SJSA1 (cell line): Measurements from ENCODE around the gene CDKN2A. TPM values are rescaled to one million over a fixed set of nuclear protein-coding genes. Genes with fewer than 3 reads are reported as not detected.
"Not testable (repeated sequence)": the region's sequence is repeated elsewhere in the genome, so short reads cannot be mapped to it uniquely, and the experiment has no call there.

Experiments used
- DNase-seq, 2 experiments: peaks; one replicate each; pipeline ENCODE4 v3.0.0-alpha.2; 2015 to 2020; ENCODE audit warnings: low spot score in 2 of 2, low read depth in 1 of 2
- H3K27ac ChIP-seq: fragments of 250-450 bp; sonication (Bioruptor Pico); 2 replicates; pipeline ENCODE4 v1.5.1; 2020; ENCODE audit warnings: mild to moderate bottlenecking, moderate library complexity
- H3K27me3 ChIP-seq: fragments of 250-450 bp; sonication (Bioruptor Pico); replicated peaks from 2 replicates; pipeline ENCODE4 v1.5.1; 2020; ENCODE audit warnings: mild to moderate bottlenecking, moderate library complexity
- H3K36me3 ChIP-seq: fragments of 250-450 bp; sonication (Bioruptor Pico); 2 replicates; pipeline ENCODE4 v1.5.1; 2020; ENCODE audit warnings: mild to moderate bottlenecking
- H3K4me1 ChIP-seq: fragments of 250-450 bp; sonication (Bioruptor Pico); replicated peaks from 2 replicates; pipeline ENCODE4 v1.6.1; 2021; ENCODE audit warnings: mild to moderate bottlenecking
- H3K4me3 ChIP-seq: fragments of 250-450 bp; sonication (Bioruptor Pico); 2 replicates; pipeline ENCODE4 v1.5.1; 2020; ENCODE audit warnings: mild to moderate bottlenecking
- H3K9me3 ChIP-seq: fragments of 250-450 bp; sonication (Bioruptor Pico); replicated peaks from 2 replicates; pipeline ENCODE4 v1.5.1; 2020; ENCODE audit warnings: mild to moderate bottlenecking
- total RNA-seq: library from RNA; depleted of rRNA; stranded (reverse); fragments of >200 nt; shearing (Covaris generic); gene quantifications from 2 replicates; pipeline ENCODE4 v1.2.3, GENCODE V29; 2014

CDKN2A gene
- total RNA-seq, 1 experiment from 2014 or later = 198 TPM

DNA sequence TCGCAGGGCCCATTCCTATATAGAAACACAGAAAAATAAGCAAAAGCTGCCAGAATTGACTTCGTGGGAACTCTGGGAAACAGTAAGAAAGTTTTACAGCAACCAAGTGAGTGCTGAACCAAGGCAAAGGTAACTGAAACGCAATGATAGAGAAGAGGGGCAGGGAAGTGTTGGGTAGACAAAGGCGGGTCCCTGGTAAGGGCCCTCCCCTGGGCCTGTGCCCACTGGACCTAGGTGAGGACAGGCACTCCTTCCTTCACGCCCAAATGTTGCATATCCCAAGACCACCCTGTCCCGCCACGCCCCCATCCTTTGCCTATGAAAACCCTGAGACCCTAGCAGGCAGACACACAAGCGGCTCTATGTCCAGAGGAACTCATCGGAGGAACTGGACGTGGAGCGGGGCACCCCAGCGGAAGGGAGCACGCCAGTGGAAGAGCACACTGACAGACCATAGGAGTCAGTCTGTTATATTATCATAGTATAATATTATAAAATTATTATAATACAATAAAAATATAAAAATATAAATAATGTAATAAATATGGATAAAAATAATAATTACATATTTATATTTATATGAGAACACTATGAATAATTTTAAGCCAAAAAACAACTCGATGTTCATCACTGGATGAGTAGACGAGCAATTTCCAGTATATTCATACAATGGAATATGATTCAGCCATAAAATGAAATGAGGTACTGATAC lies 27.9 kb downstream of the CDKN2A start:
- Histone ChIP-seq H3K4me3 (no peak overlapping the region), H3K27me3 (no peaks in the 10 kb centered on the region), H3K4me1 (no peaks in the 10 kb centered on the region), H3K36me3 (peaks cover 35% of the 10 kb centered on the region), H3K27ac (no peak overlapping the region), H3K9me3 (no peaks in the 10 kb centered on the region)
- DNase-seq = no peak

DNA sequence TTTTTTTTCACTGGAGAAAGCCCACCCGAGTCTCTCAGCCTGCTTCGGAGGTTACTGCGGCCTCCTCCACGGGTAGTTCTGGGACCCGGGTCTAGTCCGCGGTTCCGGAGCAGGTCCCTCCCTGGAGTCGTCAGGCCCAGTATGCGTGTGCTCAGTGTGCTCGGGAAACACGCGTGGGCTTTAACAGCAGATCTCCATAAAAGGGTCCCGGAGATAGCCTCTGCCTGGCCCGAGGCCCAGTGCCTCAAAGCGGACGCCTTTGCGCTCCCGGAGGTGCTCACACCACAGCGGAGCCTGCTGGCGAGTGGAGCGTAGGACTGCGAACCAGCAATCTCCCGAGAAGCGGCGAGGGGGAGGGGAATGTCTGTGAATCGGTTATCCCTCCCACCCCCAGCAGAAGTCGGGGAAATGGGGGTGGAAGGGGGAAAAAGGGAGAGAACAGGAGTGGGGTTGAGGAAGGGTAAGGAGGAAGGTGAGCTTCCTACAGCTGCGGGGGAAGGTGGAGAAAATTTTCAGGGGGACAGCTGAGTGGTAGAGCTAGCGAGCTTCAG lies 28.7 kb downstream of the CDKN2A start:
- DNase-seq = no peak
- Histone ChIP-seq H3K4me3 (no peak overlapping the region), H3K27me3 (no peaks in the 10 kb centered on the region), H3K27ac (no peak overlapping the region), H3K4me1 (no peaks in the 10 kb centered on the region), H3K36me3 (peaks cover 28% of the 10 kb centered on the region), H3K9me3 (no peaks in the 10 kb centered on the region)

DNA sequence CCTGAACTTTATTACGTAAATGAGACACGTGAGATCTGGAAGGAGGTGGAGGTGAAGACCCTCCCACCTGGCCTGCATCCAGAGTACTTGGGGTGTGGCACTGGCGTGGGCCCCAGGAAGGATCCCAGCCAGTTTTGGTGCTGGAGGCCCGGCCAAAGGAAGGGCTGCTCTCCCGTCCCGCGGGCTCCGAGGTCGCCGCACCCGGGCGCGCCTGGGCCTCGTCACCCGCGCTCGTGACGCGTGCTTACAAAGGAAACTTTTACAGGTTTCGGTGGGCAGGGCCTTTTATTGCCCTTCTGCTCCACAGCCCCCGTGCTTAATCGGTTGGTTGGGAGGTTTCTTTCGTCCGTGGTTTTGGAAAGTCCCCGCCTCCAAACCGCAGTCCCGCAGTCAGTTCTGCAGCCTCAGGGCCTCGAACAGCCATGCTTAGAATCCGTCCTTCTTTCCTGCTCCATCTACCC lies 29.2 kb downstream of the CDKN2A start:
- no peak for DNase-seq
- Histone ChIP-seq H3K36me3 (peaks cover 23% of the 10 kb centered on the region), H3K4me3 (no peak overlapping the region), H3K4me1 (no peaks in the 10 kb centered on the region), H3K9me3 (no peaks in the 10 kb centered on the region), H3K27ac (no peak overlapping the region), H3K27me3 (no peaks in the 10 kb centered on the region)

DNA sequence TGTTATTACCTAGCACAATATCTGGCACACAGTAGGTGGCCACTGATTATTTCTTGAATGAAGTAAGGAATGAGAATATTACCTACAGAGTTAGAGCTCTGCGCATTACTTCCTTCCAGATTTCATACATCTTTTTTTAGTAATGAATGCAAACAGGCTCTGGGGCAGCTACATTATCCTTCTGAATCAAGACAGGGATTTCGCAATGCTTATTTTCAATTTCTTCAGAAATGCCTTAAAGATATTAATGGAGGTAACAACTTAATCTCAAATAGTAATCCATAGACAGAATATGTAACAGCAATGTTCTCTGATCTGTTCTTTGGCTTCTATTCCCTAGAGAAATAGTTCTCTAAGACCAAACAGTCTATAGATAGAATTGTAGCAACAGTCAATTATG lies 32.6 kb downstream of the CDKN2A start:
- Histone ChIP-seq H3K4me1 (no peaks in the 10 kb centered on the region), H3K36me3 (no peaks in the 10 kb centered on the region), H3K4me3 (no peak overlapping the region), H3K9me3 (no peaks in the 10 kb centered on the region), H3K27ac (no peak overlapping the region), H3K27me3 (no peaks in the 10 kb centered on the region)
- no peak for DNase-seq

DNA sequence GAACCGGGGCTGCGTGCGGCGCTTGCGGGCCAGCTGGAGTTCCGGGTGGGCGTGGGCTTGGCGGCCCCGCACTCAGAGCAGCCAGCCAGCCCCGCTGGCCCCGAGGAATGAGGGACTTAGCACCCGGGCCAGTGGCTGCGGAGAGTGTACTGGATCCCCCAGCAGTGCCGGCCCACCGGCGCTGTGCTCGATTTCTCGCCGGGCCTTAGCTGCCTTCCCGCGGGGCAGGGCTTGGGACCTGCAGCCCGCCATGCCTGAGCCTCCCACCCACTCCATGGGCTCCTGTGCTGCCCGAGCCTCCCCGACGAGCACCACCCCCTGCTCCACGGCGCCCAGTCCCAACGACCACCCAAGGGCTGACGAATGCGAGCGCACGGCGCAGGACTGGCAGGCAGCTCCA lies 34.9 kb downstream of the CDKN2A start:
- not testable (repeated sequence) for H3K27me3 ChIP-seq, H3K9me3 ChIP-seq, H3K4me1 ChIP-seq, DNase-seq, H3K36me3 ChIP-seq, H3K4me3 ChIP-seq, H3K27ac ChIP-seq

DNA sequence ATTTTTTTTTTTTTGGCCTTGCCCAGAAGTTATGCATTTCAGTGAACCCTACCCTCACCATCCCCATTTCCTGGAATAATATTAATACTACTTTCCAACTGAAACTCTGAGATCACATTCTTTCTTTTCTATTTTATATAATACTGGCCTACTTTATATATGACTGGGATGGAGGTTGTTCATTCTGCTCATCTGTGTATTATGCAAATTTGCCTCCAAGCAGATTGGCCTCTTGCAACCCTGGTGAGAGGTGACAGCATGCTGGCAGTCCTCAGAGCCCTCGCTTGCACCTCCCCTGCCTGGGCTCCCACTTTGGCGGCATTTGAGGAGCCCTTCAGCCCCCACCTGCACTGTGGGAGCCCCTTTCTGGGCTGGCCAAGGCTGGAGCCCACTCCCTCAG lies 35.4 kb downstream of the CDKN2A start:
- H3K9me3 ChIP-seq = no peaks in the 10 kb centered on the region
- no peaks in the 10 kb centered on the region for H3K27me3 ChIP-seq
- H3K4me1 ChIP-seq = no peaks in the 10 kb centered on the region
- no peak overlapping the region for H3K27ac ChIP-seq
- DNase-seq = no peak
- no peaks in the 10 kb centered on the region for H3K36me3 ChIP-seq
- no peak overlapping the region for H3K4me3 ChIP-seq

DNA sequence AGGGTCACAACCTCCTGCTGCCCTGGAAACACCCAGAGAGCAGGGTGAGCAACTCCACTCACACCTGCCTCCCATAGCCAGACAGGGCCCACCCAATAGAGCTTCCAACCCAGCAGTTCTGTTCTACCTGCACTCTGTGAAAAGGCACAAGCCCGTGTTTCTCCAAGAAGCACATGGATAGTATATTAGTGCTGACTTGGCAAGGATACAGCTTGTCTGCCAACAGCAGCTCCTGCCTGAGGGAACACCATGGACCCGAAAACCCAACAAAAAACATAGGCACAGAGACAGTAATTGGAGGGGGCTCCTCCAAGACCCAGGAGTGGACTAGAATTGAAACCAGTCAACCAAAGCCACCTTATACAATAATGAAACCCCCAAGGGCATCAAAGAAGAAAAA lies 48.6 kb downstream of the CDKN2A start:
- no peaks in the 10 kb centered on the region for H3K4me1 ChIP-seq
- no peak overlapping the region for H3K4me3 ChIP-seq
- H3K27me3 ChIP-seq = no peaks in the 10 kb centered on the region
- H3K36me3 ChIP-seq = no peaks in the 10 kb centered on the region
- H3K27ac ChIP-seq = no peak overlapping the region
- DNase-seq = no peak
- H3K9me3 ChIP-seq = no peaks in the 10 kb centered on the region

DNA sequence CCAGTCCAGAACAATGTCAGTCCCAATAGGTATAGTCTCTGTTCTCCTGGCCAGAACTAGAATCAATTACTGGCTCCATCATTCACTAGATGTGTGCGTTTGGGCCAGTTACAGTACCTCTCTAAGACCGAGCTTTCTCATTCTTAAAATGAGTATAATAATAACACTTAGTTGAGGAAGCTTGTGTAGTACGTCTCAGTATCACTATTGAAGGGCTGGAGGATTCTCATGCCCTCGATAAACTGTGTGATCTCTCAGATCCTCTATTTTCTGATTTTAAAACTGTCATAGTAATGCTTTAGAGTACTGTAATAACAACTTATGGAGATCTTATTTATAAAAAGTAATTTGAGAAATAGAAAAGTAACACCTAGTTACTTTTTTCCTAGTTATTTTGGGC lies 50.7 kb downstream of the CDKN2A start:
- Histone ChIP-seq H3K27me3 (no peaks in the 10 kb centered on the region), H3K4me3 (no peak overlapping the region), H3K36me3 (no peaks in the 10 kb centered on the region), H3K4me1 (no peaks in the 10 kb centered on the region), H3K9me3 (no peaks in the 10 kb centered on the region), H3K27ac (no peak overlapping the region)
- DNase-seq = no peak

DNA sequence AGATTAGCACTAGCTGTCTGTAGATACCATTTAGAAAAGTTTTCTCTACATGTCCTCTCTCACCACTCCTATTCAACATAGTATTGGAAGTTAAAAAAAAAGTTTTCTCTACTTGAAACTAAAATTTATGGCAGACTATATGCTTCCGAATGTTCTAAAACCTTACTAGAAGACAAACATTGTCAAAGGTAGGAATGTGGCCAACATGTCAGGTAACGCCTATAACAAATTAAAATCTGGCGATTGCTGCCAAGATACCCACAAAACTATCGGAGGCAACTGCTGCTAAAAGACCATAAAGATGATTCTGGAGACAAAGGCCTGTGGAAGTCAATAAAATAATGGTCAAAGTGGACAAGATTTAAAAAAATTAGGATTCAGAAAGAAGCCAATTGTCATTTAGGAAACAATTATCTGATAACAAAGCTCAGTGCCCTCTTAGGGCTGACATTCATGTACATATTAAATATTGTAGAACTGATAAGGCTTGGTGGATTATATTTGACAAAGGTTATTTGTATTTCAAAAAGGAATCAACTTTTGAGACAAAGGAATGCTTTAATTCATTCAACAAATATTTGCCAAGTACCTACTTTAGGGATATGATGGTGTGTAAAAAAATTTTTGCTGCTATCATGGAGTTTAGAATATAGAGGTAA lies 52.7 kb downstream of the CDKN2A start:
- DNase-seq = no peak
- Histone ChIP-seq H3K27me3 (no peaks in the 10 kb centered on the region), H3K27ac (no peak overlapping the region), H3K4me1 (no peaks in the 10 kb centered on the region), H3K4me3 (no peak overlapping the region), H3K36me3 (no peaks in the 10 kb centered on the region), H3K9me3 (no peaks in the 10 kb centered on the region)

DNA sequence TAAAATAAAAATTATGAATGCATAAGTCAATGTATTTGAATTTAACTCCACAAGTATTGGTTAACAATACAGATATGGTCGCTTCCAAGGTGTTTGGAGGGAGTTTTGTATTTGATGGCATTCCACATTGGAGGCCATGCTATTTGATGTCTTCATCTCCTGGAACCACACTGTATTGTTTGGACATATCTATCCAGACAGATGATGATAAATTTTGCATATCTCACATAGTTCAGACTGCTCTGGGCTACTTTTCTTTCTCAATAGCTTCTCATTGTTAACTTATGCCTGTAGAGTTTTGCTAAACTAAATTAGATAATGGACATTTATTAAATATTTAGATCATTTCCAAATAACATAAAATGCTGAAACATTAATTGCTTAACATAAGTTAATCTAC lies 58.0 kb downstream of the CDKN2A start:
- H3K27ac ChIP-seq = no peak overlapping the region
- no peak overlapping the region for H3K4me3 ChIP-seq
- H3K36me3 ChIP-seq = no peaks in the 10 kb centered on the region
- no peak for DNase-seq
- H3K4me1 ChIP-seq = no peaks in the 10 kb centered on the region
- no peaks in the 10 kb centered on the region for H3K27me3 ChIP-seq
- no peaks in the 10 kb centered on the region for H3K9me3 ChIP-seq

DNA sequence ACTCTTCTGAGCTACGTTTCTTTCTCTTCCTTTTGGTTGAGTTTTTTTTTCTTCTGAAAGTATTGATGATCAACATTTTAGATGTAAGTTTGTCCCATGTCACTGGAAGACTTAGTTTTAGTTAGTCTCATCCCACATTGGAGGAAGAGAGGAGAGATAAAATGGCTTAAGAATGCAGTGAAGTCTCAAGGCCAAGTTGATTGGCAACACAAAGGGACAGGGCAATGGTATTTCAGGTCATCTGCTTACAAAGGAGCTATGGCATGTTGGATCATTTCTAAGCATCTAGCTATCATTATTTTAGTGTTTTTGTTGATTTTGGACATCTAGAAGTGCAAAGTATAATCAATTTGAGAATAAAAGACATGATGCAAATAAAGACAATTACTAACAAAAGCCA lies 58.6 kb downstream of the CDKN2A start:
- H3K27me3 ChIP-seq = no peaks in the 10 kb centered on the region
- no peaks in the 10 kb centered on the region for H3K36me3 ChIP-seq
- H3K4me1 ChIP-seq = no peaks in the 10 kb centered on the region
- no peak overlapping the region for H3K27ac ChIP-seq
- H3K4me3 ChIP-seq = no peak overlapping the region
- no peaks in the 10 kb centered on the region for H3K9me3 ChIP-seq
- no peak for DNase-seq

DNA sequence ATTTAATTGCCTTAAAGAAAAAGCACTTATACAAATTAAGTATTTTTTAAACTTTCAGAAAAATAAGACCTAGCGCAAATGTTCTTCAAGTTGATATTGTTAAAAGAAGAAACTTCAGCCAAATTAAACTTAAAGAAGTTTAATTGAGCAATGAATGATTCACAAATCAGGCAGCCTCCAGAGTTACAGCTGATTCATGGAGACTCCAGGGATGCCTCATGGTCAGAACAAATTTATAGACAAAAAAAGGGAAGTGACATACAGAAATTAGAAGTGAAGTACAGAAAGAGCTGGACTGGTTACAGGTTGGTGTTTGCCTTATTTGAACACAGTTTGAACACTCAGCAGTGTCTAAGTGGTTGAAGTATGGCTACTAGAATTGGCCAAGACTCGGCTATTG lies 60.3 kb downstream of the CDKN2A start:
- no peak for DNase-seq
- H3K9me3 ChIP-seq = no peaks in the 10 kb centered on the region
- no peaks in the 10 kb centered on the region for H3K36me3 ChIP-seq
- no peaks in the 10 kb centered on the region for H3K27me3 ChIP-seq
- no peak overlapping the region for H3K27ac ChIP-seq
- H3K4me1 ChIP-seq = no peaks in the 10 kb centered on the region
- no peak overlapping the region for H3K4me3 ChIP-seq

DNA sequence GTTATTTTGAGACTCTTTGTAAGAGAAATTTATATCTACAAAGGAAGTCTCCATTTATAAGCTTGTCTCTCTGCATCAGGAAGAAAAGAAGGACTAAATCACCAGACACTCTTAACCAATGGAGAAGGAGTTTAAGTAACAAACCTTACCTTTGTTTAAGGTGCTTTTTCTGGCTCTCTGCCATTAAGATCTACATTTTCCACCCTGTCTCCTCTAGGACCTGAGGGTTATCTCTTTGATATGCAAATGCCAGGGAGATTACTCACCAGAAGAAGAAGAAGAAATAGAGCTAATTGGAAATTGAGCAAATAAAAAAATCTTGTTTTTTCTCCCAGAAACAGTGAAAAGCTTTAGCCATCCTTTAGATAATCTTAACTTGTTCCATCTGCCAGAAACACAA lies 60.9 kb downstream of the CDKN2A start:
- no peaks in the 10 kb centered on the region for H3K27me3 ChIP-seq
- no peaks in the 10 kb centered on the region for H3K9me3 ChIP-seq
- no peaks in the 10 kb centered on the region for H3K4me1 ChIP-seq
- no peak for DNase-seq
- no peaks in the 10 kb centered on the region for H3K36me3 ChIP-seq
- H3K27ac ChIP-seq = no peak overlapping the region
- no peak overlapping the region for H3K4me3 ChIP-seq

DNA sequence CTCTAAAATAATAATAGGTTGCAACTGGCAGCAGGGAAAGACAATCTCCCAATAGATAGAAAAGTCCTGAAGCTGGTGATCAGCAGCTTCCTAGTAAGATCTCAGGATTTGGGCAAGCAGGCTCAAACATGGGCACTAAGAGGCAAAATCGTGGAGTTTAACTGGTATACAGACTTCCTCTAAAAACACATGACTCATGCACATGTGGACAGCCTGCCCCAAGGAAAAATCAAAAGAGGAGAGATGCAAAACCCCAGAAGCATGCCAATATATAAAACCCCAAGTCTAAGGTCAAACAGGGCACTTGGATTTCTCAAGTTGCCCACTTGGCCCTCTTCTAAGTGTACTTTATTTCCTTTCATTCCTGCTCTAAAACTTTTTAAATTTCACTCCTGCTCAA lies 62.8 kb downstream of the CDKN2A start:
- no peaks in the 10 kb centered on the region for H3K4me1 ChIP-seq
- H3K9me3 ChIP-seq = no peaks in the 10 kb centered on the region
- no peaks in the 10 kb centered on the region for H3K36me3 ChIP-seq
- DNase-seq = no peak
- H3K27ac ChIP-seq = no peak overlapping the region
- H3K27me3 ChIP-seq = no peaks in the 10 kb centered on the region
- H3K4me3 ChIP-seq = no peak overlapping the region
